Uterus (tissue), 2 donors: ENCODE data around the gene MLXIP.

Source experiments
- CTCF ChIP-seq, 4 experiments: fragments of 200-600 bp in 2 of 4; fragments of 450-650 bp in 2 of 4; sonication (generic) in 2 of 4; IDR thresholded peaks; one replicate each; pipeline ENCODE4 v1.5.1; 2016 to 2019; ENCODE audit warnings: antibody characterized with exemption in 4 of 4, mild to moderate bottlenecking in 2 of 4, moderate library complexity in 1 of 4
- POLR2A ChIP-seq, 2 donors: fragments of 450-650 bp; IDR thresholded peaks; one replicate each; pipeline ENCODE4 v1.6.1; 2016; ENCODE audit warnings: antibody characterized with exemption in 2 of 2, mild to moderate bottlenecking in 1 of 2, moderate library complexity in 1 of 2

GRCh38 chr12:122042910-122043309, 35.6 kb upstream of the MLXIP start:
- TF ChIP-seq CTCF (IDR thresholded peaks at IDR 0.05) = no peak
- TF ChIP-seq POLR2A (IDR thresholded peaks at IDR 0.05) = no peak
